H9 (cell line): ENCODE measurements around the gene TRIM44. TPM values are rescaled to one million over a fixed set of nuclear protein-coding genes. Genes with fewer than 3 reads are reported as not detected.

ENCODE experiments used
- DNase-seq: peaks from one replicate; pipeline ENCODE4 v3.0.0-alpha.2; 2017
- H2AFZ ChIP-seq: one replicate; pipeline ENCODE4 v1.6.1; 2013; ENCODE audit warnings: mild to moderate bottlenecking, low read length, control low read depth, moderate library complexity
- H2AK5ac ChIP-seq: 2 replicates; pipeline ENCODE4 v1.6.1; 2013; ENCODE audit warnings: low read length, control low read depth, mixed read lengths; ENCODE audit not compliant: insufficient read length
- H2BK120ac ChIP-seq: one replicate; pipeline ENCODE4 v1.6.1; 2013; ENCODE audit warnings: low read depth, mild to moderate bottlenecking, low read length, control low read depth, inconsistent platforms; ENCODE audit not compliant: poor library complexity, severe bottlenecking
- H2BK12ac ChIP-seq: 2 replicates; pipeline ENCODE4 v1.6.1; 2013; ENCODE audit warnings: low read length, control low read depth, mixed read lengths, low read depth; ENCODE audit not compliant: insufficient read length
- H2BK15ac ChIP-seq: 2 replicates; pipeline ENCODE4 v1.6.1; 2013; ENCODE audit warnings: low read depth, low read length, control low read depth
- H2BK20ac ChIP-seq: one replicate; pipeline ENCODE4 v1.6.1; 2013; ENCODE audit warnings: low read depth, mild to moderate bottlenecking, low read length, control low read depth, inconsistent platforms; ENCODE audit not compliant: poor library complexity, severe bottlenecking
- H2BK5ac ChIP-seq: 2 replicates; pipeline ENCODE4 v1.6.1; 2013; ENCODE audit warnings: low read length, control low read depth, mixed read lengths; ENCODE audit not compliant: insufficient read length
- H3K14ac ChIP-seq: 2 replicates; pipeline ENCODE4 v1.6.1; 2013; ENCODE audit warnings: low read length, control low read depth; ENCODE audit not compliant: insufficient read depth
- H3K18ac ChIP-seq: 2 replicates; pipeline ENCODE4 v1.6.1; 2013; ENCODE audit warnings: low read depth, mild to moderate bottlenecking, mixed read lengths, low read length, control low read depth; ENCODE audit not compliant: insufficient read length
- H3K23ac ChIP-seq: 2 replicates; pipeline ENCODE4 v1.6.1; 2013; ENCODE audit warnings: low read length, control low read depth, mixed read lengths, low read depth; ENCODE audit not compliant: insufficient read length
- H3K23me2 ChIP-seq: 2 replicates; pipeline ENCODE4 v1.6.1; 2013; ENCODE audit warnings: low read depth, mild to moderate bottlenecking, mixed read lengths, low read length, control low read depth; ENCODE audit not compliant: insufficient read length, poor library complexity, severe bottlenecking
- H3K27ac ChIP-seq: 2 replicates; pipeline ENCODE4 v1.5.1; 2013; ENCODE audit warnings: low read length, control low read depth, mixed read lengths, low read depth; ENCODE audit not compliant: insufficient read length
- H3K27me3 ChIP-seq: 2 replicates; pipeline ENCODE4 v1.6.1; 2013; ENCODE audit warnings: low read length, control low read depth, inconsistent platforms; ENCODE audit not compliant: insufficient read depth
- H3K4ac ChIP-seq: 2 replicates; pipeline ENCODE4 v1.6.1; 2013; ENCODE audit warnings: low read depth, mild to moderate bottlenecking, control low read depth, inconsistent platforms, low read length, moderate library complexity
- H3K4me1 ChIP-seq: 2 replicates; pipeline ENCODE4 v1.6.1; 2013; ENCODE audit warnings: low read length, control low read depth, inconsistent platforms; ENCODE audit not compliant: insufficient read depth
- H3K4me2 ChIP-seq: 2 replicates; pipeline ENCODE4 v1.6.1; 2013; ENCODE audit warnings: low read length, control low read depth, mixed read lengths; ENCODE audit not compliant: insufficient read length, insufficient read depth
- H3K56ac ChIP-seq: 2 replicates; pipeline ENCODE4 v1.6.1; 2013; ENCODE audit warnings: low read depth, mild to moderate bottlenecking, mixed read lengths, low read length, control low read depth; ENCODE audit not compliant: insufficient read length
- H3K79me1 ChIP-seq: 2 replicates; pipeline ENCODE4 v1.6.1; 2013; ENCODE audit warnings: low read depth, mild to moderate bottlenecking, moderate library complexity, low read length, control low read depth, inconsistent platforms; ENCODE audit not compliant: insufficient read depth, poor library complexity, severe bottlenecking
- H3K79me2 ChIP-seq: 2 replicates; pipeline ENCODE4 v1.6.1; 2013; ENCODE audit warnings: low read length, control low read depth, inconsistent platforms; ENCODE audit not compliant: insufficient read depth
- H3K9ac ChIP-seq: 2 replicates; pipeline ENCODE4 v1.6.1; 2013; ENCODE audit warnings: low read length, control low read depth, mixed read lengths; ENCODE audit not compliant: insufficient read length; ENCODE audit errors: extremely low read depth
- H3K9me3 ChIP-seq: one replicate; pipeline ENCODE4 v1.6.1; 2013; ENCODE audit warnings: low read depth, low read length, inconsistent platforms; ENCODE audit not compliant: control insufficient read depth
- H3T11ph ChIP-seq: one replicate; pipeline ENCODE4 v1.6.1; 2013; ENCODE audit warnings: mild to moderate bottlenecking, low read length, control low read depth, inconsistent platforms
- H4K20me1 ChIP-seq: one replicate; pipeline ENCODE4 v1.6.1; 2013; ENCODE audit not compliant: control insufficient read depth, insufficient read length, insufficient read depth
- H4K5ac ChIP-seq: 2 replicates; pipeline ENCODE4 v1.6.1; 2013; ENCODE audit warnings: low read depth, mild to moderate bottlenecking, mixed read lengths, low read length, control low read depth; ENCODE audit not compliant: insufficient read length
- H4K8ac ChIP-seq: replicated peaks from 2 replicates; pipeline ENCODE4 v1.6.1; 2013; ENCODE audit warnings: low read length, control low read depth, mixed read lengths, low read depth; ENCODE audit not compliant: insufficient read length
- H4K91ac ChIP-seq: 2 replicates; pipeline ENCODE4 v1.6.1; 2013; ENCODE audit warnings: low read depth, mild to moderate bottlenecking, moderate library complexity, mixed read lengths, low read length, control low read depth; ENCODE audit not compliant: insufficient read length
- H3K27ac Mint-ChIP-seq, 3 experiments: 2 replicates in 2 of 3; 3 replicates in 1 of 3; pipeline ENCODE4 v1.8.0; 2020 to 2021; ENCODE audit warnings: mixed read lengths in 3 of 3, mild to moderate bottlenecking in 1 of 3, moderate library complexity in 1 of 3
- H3K27me3 Mint-ChIP-seq: 2 replicates; pipeline ENCODE4 v1.8.0; 2021; ENCODE audit warnings: low read depth, mild to moderate bottlenecking, moderate library complexity, mixed read lengths
- H3K36me3 Mint-ChIP-seq, 3 experiments: 2 replicates in 2 of 3; 3 replicates in 1 of 3; pipeline ENCODE4 v1.8.0; 2020 to 2021; ENCODE audit warnings: low read depth in 3 of 3, mixed read lengths in 3 of 3; ENCODE audit not compliant: insufficient read depth in 1 of 3
- H3K4me1 Mint-ChIP-seq, 2 experiments: 2 replicates each; pipeline ENCODE4 v1.8.0; 2020; ENCODE audit warnings: mixed read lengths in 2 of 2
- H3K4me3 Mint-ChIP-seq, 2 experiments: 2 replicates in 1 of 2; 3 replicates in 1 of 2; pipeline ENCODE4 v1.8.0; 2020 to 2021; ENCODE audit warnings: mild to moderate bottlenecking in 2 of 2, mixed read lengths in 2 of 2, moderate library complexity in 1 of 2
- H3K9me3 Mint-ChIP-seq, 2 experiments: 2 replicates in 1 of 2; 3 replicates in 1 of 2; pipeline ENCODE4 v1.8.0; 2020; ENCODE audit warnings: mild to moderate bottlenecking in 2 of 2, mixed read lengths in 2 of 2, moderate library complexity in 1 of 2
- WGBS: extraction: QIAGEN DNeasy Blood & Tissue Kit; methylation state at CpG from one replicate; pipeline ENCODE4 v1.1.7; 2013; ENCODE audit warnings: missing lambda C conversion rate, low lambda C conversion rate, mixed read lengths; ENCODE audit not compliant: insufficient read length; ENCODE audit errors: extremely low coverage; 5-methylcytosine and 5-hydroxymethylcytosine counted together
- total RNA-seq: library from RNA; stranded (reverse); gene quantifications from 2 replicates; pipeline ENCODE4 v1.2.1, GENCODE V29; 2021
- TF ChIP-seq, protein P1 (sequence below): fragments of 200-600 bp; sonication (generic); conservative IDR thresholded peaks from 3 replicates; pipeline ENCODE4 v1.8.0; 2021; ENCODE audit warnings: antibody characterized with exemption, mild to moderate bottlenecking

The TRIM44 gene
- total RNA-seq, 1 experiment from 2014 or later = 37.7 TPM

DNA sequence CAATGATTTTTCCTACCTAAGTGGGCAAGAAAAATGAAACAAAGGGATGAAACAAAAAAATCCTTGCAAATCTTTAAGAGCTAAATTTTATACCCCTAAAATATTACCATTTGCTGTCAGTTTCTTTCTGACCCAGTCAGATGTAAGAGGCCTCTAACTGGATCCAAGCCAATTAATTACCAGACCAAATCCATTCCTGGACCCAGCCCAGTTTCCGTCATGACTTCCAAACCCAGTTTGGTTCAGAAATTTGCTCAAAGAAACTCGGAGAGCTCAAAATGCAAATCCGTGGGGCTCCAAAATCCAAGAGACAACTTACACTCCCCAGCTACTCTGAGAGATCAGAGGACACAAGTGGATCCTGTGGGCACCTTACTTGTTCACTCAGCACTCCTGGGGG lies 46.8 kb downstream of the TRIM44 start:
- H3K4me3 Mint-ChIP-seq = no peak overlapping the region
- Histone ChIP-seq H3K18ac (no peak overlapping the region), H3K23ac (no peak overlapping the region), H3K27ac (no peak overlapping the region), H3K56ac (no peak overlapping the region), H3K79me2 (no peaks in the 10 kb centered on the region), H3T11ph (no peak overlapping the region), H3K14ac (no peak overlapping the region), H3K23me2 (no peaks in the 10 kb centered on the region), H2BK12ac (no peak overlapping the region), H3K4ac (no peak overlapping the region), H4K91ac (no peak overlapping the region), H3K4me1 (no peaks in the 10 kb centered on the region; the same call in 1 of the 2 replicates), H2AK5ac (no peak overlapping the region), H2BK5ac (no peak overlapping the region), H2BK15ac (no peak overlapping the region), H3K4me2 (no peak overlapping the region), H3K9me3 (no peaks in the 10 kb centered on the region), H3K27me3 (no peaks in the 10 kb centered on the region), H3K79me1 (no peaks in the 10 kb centered on the region), H2BK20ac (no peak overlapping the region), H4K8ac (no peak overlapping the region), H4K5ac (no peak overlapping the region), H2BK120ac (no peak overlapping the region), H4K20me1 (no peaks in the 10 kb centered on the region), H2AFZ (no peak overlapping the region), H3K9ac (no peak overlapping the region)
- TF ChIP-seq, protein P1, sequence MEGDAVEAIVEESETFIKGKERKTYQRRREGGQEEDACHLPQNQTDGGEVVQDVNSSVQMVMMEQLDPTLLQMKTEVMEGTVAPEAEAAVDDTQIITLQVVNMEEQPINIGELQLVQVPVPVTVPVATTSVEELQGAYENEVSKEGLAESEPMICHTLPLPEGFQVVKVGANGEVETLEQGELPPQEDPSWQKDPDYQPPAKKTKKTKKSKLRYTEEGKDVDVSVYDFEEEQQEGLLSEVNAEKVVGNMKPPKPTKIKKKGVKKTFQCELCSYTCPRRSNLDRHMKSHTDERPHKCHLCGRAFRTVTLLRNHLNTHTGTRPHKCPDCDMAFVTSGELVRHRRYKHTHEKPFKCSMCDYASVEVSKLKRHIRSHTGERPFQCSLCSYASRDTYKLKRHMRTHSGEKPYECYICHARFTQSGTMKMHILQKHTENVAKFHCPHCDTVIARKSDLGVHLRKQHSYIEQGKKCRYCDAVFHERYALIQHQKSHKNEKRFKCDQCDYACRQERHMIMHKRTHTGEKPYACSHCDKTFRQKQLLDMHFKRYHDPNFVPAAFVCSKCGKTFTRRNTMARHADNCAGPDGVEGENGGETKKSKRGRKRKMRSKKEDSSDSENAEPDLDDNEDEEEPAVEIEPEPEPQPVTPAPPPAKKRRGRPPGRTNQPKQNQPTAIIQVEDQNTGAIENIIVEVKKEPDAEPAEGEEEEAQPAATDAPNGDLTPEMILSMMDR = no peak
- H3K27me3 Mint-ChIP-seq = no peaks in the 10 kb centered on the region
- peaks cover 3 to 7% of the 10 kb centered on the region in 2 experiments; a peak in 3 of 5 replicates for H3K9me3 Mint-ChIP-seq
- H3K36me3 Mint-ChIP-seq = no peaks in the 10 kb centered on the region; a peak in 1 of 7 replicates
- no peak overlapping the region for H3K27ac Mint-ChIP-seq
- H3K4me1 Mint-ChIP-seq = peaks cover 0 to 3% of the 10 kb centered on the region in 2 experiments; a peak in 2 of 4 replicates
- no peak for DNase-seq
- WGBS = no CpG with 5 or more reads among the region's 3 CpGs
